K562 (cell line): ENCODE data around the gene PSMB10. TPM values are rescaled to one million over a fixed set of nuclear protein-coding genes. Genes with fewer than 3 reads are reported as not detected.

Experiments
- ATF1 ChIP-seq, 2 experiments: fragments of 450-650 bp in 1 of 2; IDR thresholded peaks; 2 replicates each; pipeline ENCODE4 v1.6.1; 2016; ENCODE audit warnings: missing compliant biosample characterization in 1 of 2, missing genetic modification characterization in 1 of 2
- BCOR ChIP-seq: fragments of 450-650 bp; IDR thresholded peaks from 2 replicates; pipeline ENCODE4 v1.6.1; 2016
- C11orf30 ChIP-seq: fragments of 450-650 bp; IDR thresholded peaks from 2 replicates; pipeline ENCODE4 v1.6.1; 2016; ENCODE audit warnings: low read depth, mild to moderate bottlenecking
- CC2D1A ChIP-seq: fragments of 450-650 bp; IDR thresholded peaks from 2 replicates; pipeline ENCODE4 v1.6.1; 2017; ENCODE audit warnings: mild to moderate bottlenecking
- DMBX1 ChIP-seq: fragments of 250-450 bp; sonication (Bioruptor Pico); IDR thresholded peaks from 2 replicates; pipeline ENCODE4 v1.8.0; 2022; ENCODE audit warnings: inconsistent platforms, mild to moderate bottlenecking, moderate library complexity, borderline replicate concordance
- EP300 ChIP-seq: IDR thresholded peaks from 2 replicates; pipeline ENCODE4 v1.6.1; 2012; ENCODE audit warnings: low read length, improper control_type of control experiment
- FOS ChIP-seq: IDR thresholded peaks from 3 replicates; pipeline ENCODE4 v1.6.1; 2011; ENCODE audit not compliant: insufficient read length; ENCODE audit errors: extremely low read depth
- GATAD2A ChIP-seq: fragments of 450-650 bp; IDR thresholded peaks from 2 replicates; pipeline ENCODE4 v1.6.1; 2017
- KDM5B ChIP-seq: fragments of 200-600 bp; sonication (generic); IDR thresholded peaks from 2 replicates; pipeline ENCODE4 v1.6.1; 2012; ENCODE audit warnings: low read depth, mild to moderate bottlenecking, moderate library complexity, low read length, control low read depth, inconsistent platforms; ENCODE audit not compliant: insufficient replicate concordance
- KLF1 ChIP-seq: fragments of 450-650 bp; IDR thresholded peaks from 2 replicates; pipeline ENCODE4 v1.6.1; 2016; ENCODE audit warnings: missing genetic modification characterization, missing compliant biosample characterization
- NELFE ChIP-seq: IDR thresholded peaks from 2 replicates; pipeline ENCODE4 v1.6.1; 2011; ENCODE audit warnings: mild to moderate bottlenecking; ENCODE audit not compliant: insufficient read depth, insufficient read length
- RBM14 ChIP-seq: fragments of 200-400 bp; formaldehyde crosslinking; IDR thresholded peaks from 2 replicates; pipeline ENCODE4 v1.6.1; 2018; ENCODE audit warnings: low read depth, mild to moderate bottlenecking, low read length, moderate library complexity, borderline replicate concordance; ENCODE audit not compliant: insufficient read depth
- RREB1 ChIP-seq: fragments of 250-450 bp; sonication (Bioruptor Pico); IDR thresholded peaks from 2 replicates; pipeline ENCODE4 v1.4.0; 2020
- SMC3 ChIP-seq: conservative IDR thresholded peaks from 2 replicates; pipeline ENCODE4 v1.6.1; 2011; ENCODE audit warnings: low read depth, low read length, improper control_type of control experiment; ENCODE audit not compliant: insufficient read depth
- SUPT5H ChIP-seq: fragments of 450-650 bp; IDR thresholded peaks from 2 replicates; pipeline ENCODE4 v1.6.1; 2016
- VEZF1 ChIP-seq: fragments of 200-800 bp; sonication (Bioruptor generic); IDR thresholded peaks from 2 replicates; pipeline ENCODE4 v1.6.1; 2017; ENCODE audit warnings: missing genetic modification characterization, missing compliant biosample characterization
- ZBTB12 ChIP-seq: fragments of 250-450 bp; sonication (Bioruptor Pico); IDR thresholded peaks from 2 replicates; pipeline ENCODE4 v1.4.0; 2020
- ZNF316 ChIP-seq: fragments of 450-650 bp; IDR thresholded peaks from 2 replicates; pipeline ENCODE4 v1.6.1; 2016
- ZNF707 ChIP-seq: fragments of 250-450 bp; sonication (Bioruptor Pico); conservative IDR thresholded peaks from 2 replicates; pipeline ENCODE4 v1.8.0; 2022; ENCODE audit warnings: inconsistent platforms, mild to moderate bottlenecking, moderate library complexity
- polyA plus RNA-seq, 8 experiments: library from polyadenylated mRNA; depleted of rRNA in 4 of 8; stranded (reverse) in 5 of 8; unstranded in 3 of 8; fragments of >200 nt; fragmentation: Nextera tagmentation in 2 of 8; fragmentation: Illumina TruSeq in 1 of 8; extraction: Ambion mirVana in 2 of 8; extraction: Trizol in 1 of 8; gene quantifications; 2 replicates each; pipeline versions ENCODE4 v1.2.1 to v1.2.3, GENCODE V29; 2011 to 2014; ENCODE audit warnings: inconsistent platforms in 1 of 8, missing spikeins in 1 of 8
- total RNA-seq, 7 experiments: library from RNA; depleted of rRNA in 6 of 7; stranded (reverse); fragments of >200 nt in 6 of 7; fragmentation: Illumina TruSeq in 2 of 7; extraction: Trizol in 2 of 7; gene quantifications; 2 replicates each; pipeline versions ENCODE4 v1.2.1 to v1.2.3, GENCODE V29; 2011 to 2021; ENCODE audit warnings: low replicate concordance in 1 of 7

The PSMB10 gene
- total and polyA plus RNA-seq, 9 of the 15 experiments (the other 6 are each of a cell fraction or from before 2014, with no cell fraction given): 11.7 to 105 (median 51.0) TPM

DNA sequence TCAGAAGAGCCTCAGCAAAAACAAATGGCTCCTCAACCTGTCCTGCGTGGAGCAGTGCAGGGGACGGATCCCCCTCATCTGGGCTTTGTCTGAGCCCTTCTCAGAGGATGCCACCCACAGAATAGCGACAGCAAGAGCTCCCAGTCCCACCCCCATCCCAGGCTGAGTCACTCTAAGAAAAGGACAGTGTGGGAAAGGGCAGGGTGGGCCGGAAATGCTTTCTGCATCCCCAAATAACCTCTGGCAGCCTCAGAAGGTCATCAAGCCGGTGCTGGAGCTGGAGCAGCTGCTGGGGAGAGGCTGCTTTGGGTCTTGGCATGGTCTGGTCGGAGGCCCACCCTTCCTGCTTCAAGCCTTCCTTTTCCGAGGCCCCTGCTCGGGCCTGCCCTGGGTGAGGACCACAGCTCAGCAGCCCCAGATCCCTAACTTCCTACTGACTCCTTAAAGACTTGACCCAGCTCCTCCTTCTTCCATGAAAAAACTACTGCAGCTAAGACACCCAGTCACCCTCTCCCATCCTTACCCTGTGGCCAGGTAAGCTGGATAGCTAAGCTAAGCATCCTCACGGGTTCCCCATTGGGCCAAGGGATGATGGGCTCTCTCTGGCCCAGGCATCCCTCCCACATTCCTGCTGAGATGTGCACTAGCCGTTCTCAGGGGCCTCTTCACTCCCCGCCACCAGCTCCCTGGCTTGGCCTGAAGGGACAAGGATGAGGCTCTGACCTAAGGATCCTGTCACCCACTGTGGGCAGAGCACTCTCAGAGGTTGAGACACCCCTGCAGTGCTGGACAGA lies 23.1 kb upstream of the PSMB10 start (continued):
- TF ChIP-seq VEZF1 (CRISPR knock-in tag): peak; percentile 36; the same call in 1 of the 2 replicates
- TF ChIP-seq RREB1 (CRISPR knock-in tag): no peak
- no peak for TF ChIP-seq ZNF316
- TF ChIP-seq BCOR: no peak
- no peak for TF ChIP-seq FOS
- TF ChIP-seq DMBX1 (CRISPR knock-in tag): no peak
- no peak for TF ChIP-seq ZBTB12 (CRISPR knock-in tag)
- no peak for TF ChIP-seq SUPT5H
- TF ChIP-seq RBM14: no peak
- no peak for TF ChIP-seq GATAD2A
- TF ChIP-seq CC2D1A: no peak
- peak; percentile 51; the same call in 1 of the 2 replicates for TF ChIP-seq KLF1 (tag)
- no peak for TF ChIP-seq ATF1 (CRISPR knock-in tag; IDR thresholded peaks at IDR 0.05)
- no peak for TF ChIP-seq ATF1 (tag; IDR thresholded peaks at IDR 0.05)
- TF ChIP-seq C11orf30: peak; percentile 30; the same call in 1 of the 2 replicates
- TF ChIP-seq NELFE: no peak
- TF ChIP-seq EP300: peak; percentile 36; the same call in 1 of the 2 replicates
- no peak for TF ChIP-seq SMC3
- TF ChIP-seq ZNF707 (CRISPR knock-in tag): no peak
- TF ChIP-seq KDM5B: no peak
